ENCODE data around the gene CASZ1.

DNA sequence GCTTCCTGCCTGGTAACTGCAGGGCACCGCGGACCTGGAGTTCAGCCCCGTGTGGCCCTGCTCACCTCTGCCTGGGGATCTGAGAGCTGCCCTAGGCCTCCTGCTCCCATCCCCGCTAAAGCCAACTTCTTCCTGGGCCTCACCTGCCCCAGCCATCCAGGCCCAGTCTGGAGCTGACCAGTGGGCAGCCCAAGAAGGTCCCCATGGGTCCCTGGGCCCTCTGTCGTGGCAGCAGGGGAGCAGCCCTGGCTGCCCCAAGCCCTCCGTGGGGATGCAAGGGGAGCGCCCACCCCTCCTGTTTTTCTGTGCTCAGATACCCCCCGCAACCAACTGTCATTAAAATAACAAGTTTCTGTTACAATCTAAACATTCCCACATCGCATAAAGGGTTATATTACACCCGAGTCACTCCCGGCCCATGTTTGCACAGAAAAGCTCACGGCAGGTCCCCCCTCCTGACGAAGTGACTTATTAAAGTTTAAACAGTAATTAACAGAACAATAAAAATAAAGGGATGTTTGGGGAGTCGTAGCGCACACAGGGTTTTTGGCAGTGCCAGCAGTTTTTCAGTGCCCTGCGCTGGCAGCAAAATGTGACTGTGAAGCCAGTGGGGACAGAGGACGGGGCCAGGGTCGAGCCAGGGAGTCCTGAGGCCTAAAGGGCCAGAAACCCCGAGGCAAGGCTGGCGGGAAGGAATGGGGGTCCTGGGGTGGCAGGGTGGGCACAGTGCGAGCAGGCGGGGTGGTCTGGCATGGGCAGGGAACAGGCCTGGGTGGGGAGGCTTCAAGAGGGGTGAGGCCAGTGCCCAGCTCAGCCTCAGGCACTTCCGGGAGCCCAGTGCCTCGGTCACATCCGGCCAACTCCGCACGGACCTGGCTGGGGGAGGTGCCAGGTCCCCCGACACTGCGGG lies 121.5 kb downstream of the CASZ1 start:
- TF ChIP-seq, protein P1, sequence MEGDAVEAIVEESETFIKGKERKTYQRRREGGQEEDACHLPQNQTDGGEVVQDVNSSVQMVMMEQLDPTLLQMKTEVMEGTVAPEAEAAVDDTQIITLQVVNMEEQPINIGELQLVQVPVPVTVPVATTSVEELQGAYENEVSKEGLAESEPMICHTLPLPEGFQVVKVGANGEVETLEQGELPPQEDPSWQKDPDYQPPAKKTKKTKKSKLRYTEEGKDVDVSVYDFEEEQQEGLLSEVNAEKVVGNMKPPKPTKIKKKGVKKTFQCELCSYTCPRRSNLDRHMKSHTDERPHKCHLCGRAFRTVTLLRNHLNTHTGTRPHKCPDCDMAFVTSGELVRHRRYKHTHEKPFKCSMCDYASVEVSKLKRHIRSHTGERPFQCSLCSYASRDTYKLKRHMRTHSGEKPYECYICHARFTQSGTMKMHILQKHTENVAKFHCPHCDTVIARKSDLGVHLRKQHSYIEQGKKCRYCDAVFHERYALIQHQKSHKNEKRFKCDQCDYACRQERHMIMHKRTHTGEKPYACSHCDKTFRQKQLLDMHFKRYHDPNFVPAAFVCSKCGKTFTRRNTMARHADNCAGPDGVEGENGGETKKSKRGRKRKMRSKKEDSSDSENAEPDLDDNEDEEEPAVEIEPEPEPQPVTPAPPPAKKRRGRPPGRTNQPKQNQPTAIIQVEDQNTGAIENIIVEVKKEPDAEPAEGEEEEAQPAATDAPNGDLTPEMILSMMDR (IDR thresholded peaks at IDR 0.05), result no peak
- TF ChIP-seq POLR2AphosphoS5 (IDR thresholded peaks at IDR 0.05), result no peak
